PC-9 (cell line): Measurements from ENCODE around the gene EBF4. TPM values are rescaled to one million over a fixed set of nuclear protein-coding genes. Genes with fewer than 3 reads are reported as not detected.
"Not testable (repeated sequence)": the region's sequence is repeated elsewhere in the genome, so short reads cannot be mapped to it uniquely, and the experiment has no call there.

Experiments used
- BruUV-seq: library from RNA; stranded (reverse); fragments of 400-500 nt; replicated peaks from 2 replicates; lab custom pipeline; 2021; lab: Mats Ljungman, UMichigan
- CTCF ChIA-PET: fragments of 300-600 bp; sonication (Branson Sonifier 250); formaldehyde crosslinking; loops from one replicate; lab custom pipeline; 2022; ENCODE audit warnings: antibody characterized with exemption; lab: Charles Lee
- POLR2A ChIA-PET: fragments of 300-600 bp; sonication (Branson Sonifier 250); formaldehyde crosslinking; loops from one replicate; lab custom pipeline; 2022; ENCODE audit warnings: antibody characterized with exemption; ENCODE audit not compliant: unreplicated experiment; lab: Charles Lee
- DNase-seq, 2 experiments: peaks; one replicate each; pipeline versions ENCODE4 v3.0.0 to v3.0.0-alpha.2; 2015 to 2022; ENCODE audit warnings: mixed read lengths in 1 of 2
- H2AFZ ChIP-seq: fragments of 200-600 bp; sonication (generic); 2 replicates; pipeline ENCODE4 v1.8.1; 2017; ENCODE audit warnings: antibody characterized with exemption
- H3F3A ChIP-seq: fragments of 200-600 bp; sonication (generic); 2 replicates; pipeline ENCODE4 v1.8.1; 2017; ENCODE audit warnings: antibody characterized with exemption, mild to moderate bottlenecking, low read depth; ENCODE audit not compliant: insufficient read depth
- H3K27ac ChIP-seq: fragments of 200-600 bp; sonication (generic); 2 replicates; pipeline ENCODE4 v1.6.1; 2016; ENCODE audit warnings: mixed run types
- H3K27me3 ChIP-seq: fragments of 200-600 bp; sonication (generic); 2 replicates; pipeline ENCODE4 v1.6.1; 2016; ENCODE audit warnings: low read depth, mixed run types; ENCODE audit not compliant: insufficient read depth
- H3K36me3 ChIP-seq: fragments of 200-600 bp; sonication (generic); 2 replicates; pipeline ENCODE4 v1.6.1; 2016; ENCODE audit warnings: low read depth, mixed run types
- H3K4me1 ChIP-seq: fragments of 200-600 bp; sonication (generic); replicated peaks from 2 replicates; pipeline ENCODE4 v1.6.1; 2016; ENCODE audit warnings: mixed run types; ENCODE audit not compliant: insufficient read depth
- H3K4me2 ChIP-seq: fragments of 200-600 bp; sonication (generic); 2 replicates; pipeline ENCODE4 v1.6.1; 2017; ENCODE audit warnings: mixed run types
- H3K4me3 ChIP-seq: fragments of 200-600 bp; sonication (generic); 2 replicates; pipeline ENCODE4 v1.6.1; 2016; ENCODE audit warnings: mixed run types
- H3K79me2 ChIP-seq: fragments of 200-600 bp; sonication (generic); 2 replicates; pipeline ENCODE4 v1.6.1; 2017; ENCODE audit warnings: low read depth, mixed run types
- H3K9me2 ChIP-seq: fragments of 200-600 bp; sonication (generic); 2 replicates; pipeline ENCODE4 v1.8.1; 2017; ENCODE audit warnings: mild to moderate bottlenecking; ENCODE audit not compliant: insufficient read depth
- H3K9me3 ChIP-seq: fragments of 200-600 bp; sonication (generic); 2 replicates; pipeline ENCODE4 v1.8.1; 2016; ENCODE audit warnings: low read depth; ENCODE audit not compliant: insufficient read depth
- H4K20me1 ChIP-seq: fragments of 200-600 bp; sonication (generic); 2 replicates; pipeline ENCODE4 v1.8.1; 2017; ENCODE audit not compliant: insufficient read depth
- CTCF ChIP-seq: fragments of 200-600 bp; sonication (generic); conservative IDR thresholded peaks from 2 replicates; pipeline ENCODE4 v1.6.1; 2017; ENCODE audit warnings: mixed run types, antibody characterized with exemption, mild to moderate bottlenecking, moderate library complexity
- EZH2 ChIP-seq: fragments of 200-600 bp; sonication (generic); IDR thresholded peaks from 2 replicates; pipeline ENCODE4 v1.8.0; 2017; ENCODE audit warnings: antibody characterized with exemption, low read depth
- intact Hi-C: fragments of 100-400 bp; cut with micrococcal nuclease; formaldehyde crosslinking; loops from one replicate; pipeline ENCODE4 v1.10.0; 2022; ENCODE audit not compliant: unreplicated experiment
- total RNA-seq: library from RNA; stranded (reverse); gene quantifications from 2 replicates; pipeline ENCODE4 v1.2.3, GENCODE V29; 2021

The EBF4 gene
- total RNA-seq, 1 experiment from 2014 or later: 5.1 TPM

- H3K4me2 ChIP-seq: no peak overlapping the region
- POLR2A ChIA-PET: no interaction called here
- H3K9me2 ChIP-seq: no peaks in the 10 kb centered on the region
- TF ChIP-seq CTCF (no peak), EZH2 (no peak)
- H3K4me3 ChIP-seq: no peak overlapping the region
- intact Hi-C loops: no loop called here
- CTCF ChIA-PET: no interaction called here
- H3K4me1 ChIP-seq: no peaks in the 10 kb centered on the region
- H4K20me1 ChIP-seq: no peaks in the 10 kb centered on the region
- H2AFZ ChIP-seq: no peak overlapping the region
- no peak overlapping the region for H3K27ac ChIP-seq
- no peaks in the 10 kb centered on the region for H3K9me3 ChIP-seq
- DNase-seq: no peak
- BruUV-seq: no TSS peak
- H3K36me3 ChIP-seq: no peaks in the 10 kb centered on the region
- H3F3A ChIP-seq: no peaks in the 10 kb centered on the region
- peaks cover 29% of the 10 kb centered on the region for H3K27me3 ChIP-seq
- no peaks in the 10 kb centered on the region for H3K79me2 ChIP-seq
Measured at GRCh38 chr20:2805689-2806350, 113.2 kb downstream of the EBF4 start.

- intact Hi-C loops: no loop called here
- H3K9me3 ChIP-seq: no peaks in the 10 kb centered on the region
Measured at GRCh38 chr20:2806351-2806701, 113.7 kb downstream of the EBF4 start.

GRCh38 chr20:2807019-2807418 is 114.4 kb downstream of the EBF4 start:
- Histone ChIP-seq H3K79me2 (no peaks in the 10 kb centered on the region), H3F3A (no peaks in the 10 kb centered on the region), H2AFZ (no peak overlapping the region), H3K36me3 (no peaks in the 10 kb centered on the region), H3K9me3 (no peaks in the 10 kb centered on the region), H3K4me3 (no peak overlapping the region), H3K27ac (no peak overlapping the region), H4K20me1 (no peaks in the 10 kb centered on the region), H3K27me3 (peaks cover 29% of the 10 kb centered on the region), H3K9me2 (no peaks in the 10 kb centered on the region), H3K4me2 (no peak overlapping the region), H3K4me1 (no peaks in the 10 kb centered on the region)
- no peak for DNase-seq
- TF ChIP-seq EZH2 (no peak), CTCF (no peak)
- intact Hi-C loops: no loop called here
- ChIA-PET CTCF (no interaction called here), POLR2A (interaction anchor here (0.6 kb wide), 1 partner anchor 134 kb away, joined by 5 read pairs; no protein-coding TSS in a partner anchor)
- BruUV-seq: no TSS peak

More at GRCh38 chr20:2806351-2806701, 113.7 kb downstream of the EBF4 start:
- Histone ChIP-seq H4K20me1 (no peaks in the 10 kb centered on the region), H3K36me3 (no peaks in the 10 kb centered on the region), H3F3A (no peaks in the 10 kb centered on the region), H3K4me2 (no peak overlapping the region), H3K27ac (no peak overlapping the region), H3K9me2 (no peaks in the 10 kb centered on the region), H3K27me3 (peaks cover 29% of the 10 kb centered on the region), H3K79me2 (no peaks in the 10 kb centered on the region), H2AFZ (no peak overlapping the region), H3K4me3 (no peak overlapping the region), H3K4me1 (no peaks in the 10 kb centered on the region)
- POLR2A ChIA-PET: no interaction called here
- no peak for DNase-seq
- no peak for TF ChIP-seq CTCF
- TF ChIP-seq EZH2: no peak
- CTCF ChIA-PET: no interaction called here
- BruUV-seq: no TSS peak

GRCh38 chr20:2807929-2808328 is 115.3 kb downstream of the EBF4 start:
- CTCF ChIA-PET, BruUV-seq, H3K4me1 ChIP-seq, intact Hi-C loops, H3K4me2 ChIP-seq, H3K79me2 ChIP-seq, H3K4me3 ChIP-seq, H3K27ac ChIP-seq, H3K9me3 ChIP-seq, H3K9me2 ChIP-seq, H3F3A ChIP-seq, H3K36me3 ChIP-seq, H4K20me1 ChIP-seq, DNase-seq, H2AFZ ChIP-seq, POLR2A ChIA-PET: not testable (repeated sequence)
- peaks cover 29% of the 10 kb centered on the region for H3K27me3 ChIP-seq
